Osteoblast (primary cell): ENCODE results near the gene TRANK1. TPM values are rescaled to one million over a fixed set of nuclear protein-coding genes. Genes with fewer than 3 reads are reported as not detected.

ENCODE experiments used
- DNase-seq: peaks from one replicate; pipeline ENCODE4 v3.0.0; 2011; ENCODE audit warnings: low spot score, mixed read lengths; ENCODE audit not compliant: insufficient read length; ENCODE audit errors: missing footprints
- H2AFZ ChIP-seq: 2 replicates; pipeline ENCODE4 v1.6.0; 2011; ENCODE audit warnings: mild to moderate bottlenecking, low read length
- H3K27ac ChIP-seq: 2 replicates; pipeline ENCODE4 v1.5.1; 2011; ENCODE audit warnings: mild to moderate bottlenecking, low read depth, low read length, moderate library complexity
- H3K27me3 ChIP-seq: 2 replicates; pipeline ENCODE4 v1.6.0; 2012; ENCODE audit warnings: mild to moderate bottlenecking, control low read depth, inconsistent platforms, low read length, moderate library complexity; ENCODE audit not compliant: insufficient read depth
- H3K36me3 ChIP-seq: 2 replicates; pipeline ENCODE4 v1.5.1; 2011; ENCODE audit warnings: mild to moderate bottlenecking, low read length, control low read depth, moderate library complexity; ENCODE audit not compliant: insufficient read depth
- H3K4me1 ChIP-seq: 2 replicates; pipeline ENCODE4 v1.5.1; 2011; ENCODE audit warnings: mild to moderate bottlenecking, low read length, control low read depth, moderate library complexity; ENCODE audit not compliant: insufficient read depth
- H3K4me2 ChIP-seq: 2 replicates; pipeline ENCODE4 v1.6.0; 2011; ENCODE audit warnings: mild to moderate bottlenecking, low read length; ENCODE audit not compliant: insufficient read depth
- H3K4me3 ChIP-seq: fragments of 200-600 bp; sonication (generic); 3 replicates; pipeline ENCODE4 v1.5.1; 2012; ENCODE audit warnings: mild to moderate bottlenecking, low read length, inconsistent platforms; ENCODE audit not compliant: insufficient read depth
- H3K79me2 ChIP-seq: 2 replicates; pipeline ENCODE4 v1.6.0; 2012; ENCODE audit warnings: mild to moderate bottlenecking, low read length, control low read depth, inconsistent platforms; ENCODE audit not compliant: insufficient read depth
- H3K9me3 ChIP-seq: 2 replicates; pipeline ENCODE4 v1.5.1; 2011; ENCODE audit warnings: low read depth, low read length, control low read depth
- H4K20me1 ChIP-seq: 2 replicates; pipeline ENCODE4 v1.6.0; 2012; ENCODE audit warnings: mild to moderate bottlenecking, low read length, control low read depth; ENCODE audit not compliant: insufficient read depth
- CTCF ChIP-seq: IDR thresholded peaks from 2 replicates; pipeline ENCODE4 v1.5.1; 2011; ENCODE audit warnings: mild to moderate bottlenecking, low read depth, low read length, moderate library complexity; ENCODE audit errors: extremely low read depth
- total RNA-seq: library from RNA; depleted of rRNA; stranded (reverse); fragments of >200 nt; gene quantifications from 2 replicates; pipeline ENCODE4 v1.2.3, GENCODE V29; 2012

Gene TRANK1
- total RNA-seq, 1 donor: 30.8 TPM

- peak overlapping the region; percentile 64 for H3K4me2 ChIP-seq
- H2AFZ ChIP-seq: peak overlapping the region; percentile 39
- H3K4me1 ChIP-seq: peaks cover 17% of the 10 kb centered on the region
- H3K36me3 ChIP-seq: no peaks in the 10 kb centered on the region
- no peak overlapping the region for H3K27ac ChIP-seq
- peak overlapping the region; percentile 41 for H3K4me3 ChIP-seq
- H3K79me2 ChIP-seq: no peaks in the 10 kb centered on the region
- H3K27me3 ChIP-seq: no peaks in the 10 kb centered on the region
- TF ChIP-seq CTCF: no peak
- peak; percentile 80 for DNase-seq
- no peaks in the 10 kb centered on the region for H3K9me3 ChIP-seq
- no peaks in the 10 kb centered on the region for H4K20me1 ChIP-seq
Observed at GRCh38 chr3:36911990-36912804, 32.7 kb downstream of the TRANK1 start.

- TF ChIP-seq CTCF: no peak
- H3K9me3 ChIP-seq: no peaks in the 10 kb centered on the region
Observed at GRCh38 chr3:36909666-36910065, 35.2 kb downstream of the TRANK1 start.

GRCh38 chr3:36909181-36909580, 35.7 kb downstream of the TRANK1 start:
- no peak overlapping the region for H3K27ac ChIP-seq

More at GRCh38 chr3:36909666-36910065, 35.2 kb downstream of the TRANK1 start:
- no peak overlapping the region for H3K4me3 ChIP-seq
- H3K27ac ChIP-seq: no peak overlapping the region
- no peaks in the 10 kb centered on the region for H3K36me3 ChIP-seq
- H3K27me3 ChIP-seq: no peaks in the 10 kb centered on the region
- no peak overlapping the region for H2AFZ ChIP-seq
- DNase-seq: no peak
- H4K20me1 ChIP-seq: no peaks in the 10 kb centered on the region
- H3K4me1 ChIP-seq: peaks cover 17% of the 10 kb centered on the region
- H3K4me2 ChIP-seq: no peak overlapping the region
- no peaks in the 10 kb centered on the region for H3K79me2 ChIP-seq

More at GRCh38 chr3:36909181-36909580, 35.7 kb downstream of the TRANK1 start:
- no peak overlapping the region for H2AFZ ChIP-seq
- peaks cover 17% of the 10 kb centered on the region for H3K4me1 ChIP-seq
- H3K4me3 ChIP-seq: no peak overlapping the region
- H3K27me3 ChIP-seq: no peaks in the 10 kb centered on the region
- DNase-seq: no peak
- no peaks in the 10 kb centered on the region for H3K9me3 ChIP-seq
- no peaks in the 10 kb centered on the region for H4K20me1 ChIP-seq
- no peak for TF ChIP-seq CTCF
- no peaks in the 10 kb centered on the region for H3K79me2 ChIP-seq
- H3K36me3 ChIP-seq: no peaks in the 10 kb centered on the region
- no peak overlapping the region for H3K4me2 ChIP-seq
